HL-60 (cell line): Measurements from ENCODE around the gene SUMF1.

Source experiments
- DNase-seq, 2 experiments: peaks; one replicate each; pipeline ENCODE4 v3.0.0-alpha.2; 2010 to 2020; ENCODE audit warnings: low read depth in 1 of 2, low spot score in 1 of 2
- H3K27ac ChIP-seq: fragments of 250-450 bp; sonication (Bioruptor Pico); replicated peaks from 2 replicates; pipeline ENCODE4 v1.5.1; 2020; ENCODE audit warnings: mild to moderate bottlenecking, moderate library complexity
- H3K27me3 ChIP-seq: fragments of 250-450 bp; sonication (Bioruptor Pico); 2 replicates; pipeline ENCODE4 v1.5.1; 2021; ENCODE audit warnings: mild to moderate bottlenecking, moderate library complexity; ENCODE audit not compliant: insufficient read depth, poor library complexity, severe bottlenecking
- H3K4me3 ChIP-seq: replicated peaks from 2 replicates; pipeline ENCODE4 v1.5.1; 2011; ENCODE audit warnings: mild to moderate bottlenecking, control low read depth, low read length; ENCODE audit not compliant: insufficient read depth
- GABPA ChIP-seq: IDR thresholded peaks from 2 replicates; pipeline ENCODE4 v1.6.1; 2012; ENCODE audit warnings: low read depth
- POLR2AphosphoS5 ChIP-seq: IDR thresholded peaks from 2 replicates; pipeline ENCODE4 v1.6.1; 2012; ENCODE audit warnings: low read depth
- SPI1 ChIP-seq: IDR thresholded peaks from 2 replicates; pipeline ENCODE4 v1.6.1; 2012; ENCODE audit warnings: low read depth, mild to moderate bottlenecking, borderline replicate concordance
- TF ChIP-seq, protein P1 (sequence below): IDR thresholded peaks from 2 replicates; pipeline ENCODE4 v1.6.1; 2012; ENCODE audit warnings: low read depth; ENCODE audit not compliant: insufficient replicate concordance
- TF ChIP-seq, protein P2 (sequence below): IDR thresholded peaks from one replicate; pipeline ENCODE4 v1.5.1; 2011; ENCODE audit warnings: low read length, control low read depth, inconsistent platforms; ENCODE audit not compliant: insufficient read depth

The SUMF1 gene

GRCh38 chr3:4472766-4473165 lies 5.7 kb upstream of the SUMF1 start:
- no peak for DNase-seq
- Histone ChIP-seq H3K27ac (no peak overlapping the region), H3K27me3 (no peaks in the 10 kb centered on the region), H3K4me3 (no peak overlapping the region)
- no peak for TF ChIP-seq GABPA
- TF ChIP-seq, protein P1, sequence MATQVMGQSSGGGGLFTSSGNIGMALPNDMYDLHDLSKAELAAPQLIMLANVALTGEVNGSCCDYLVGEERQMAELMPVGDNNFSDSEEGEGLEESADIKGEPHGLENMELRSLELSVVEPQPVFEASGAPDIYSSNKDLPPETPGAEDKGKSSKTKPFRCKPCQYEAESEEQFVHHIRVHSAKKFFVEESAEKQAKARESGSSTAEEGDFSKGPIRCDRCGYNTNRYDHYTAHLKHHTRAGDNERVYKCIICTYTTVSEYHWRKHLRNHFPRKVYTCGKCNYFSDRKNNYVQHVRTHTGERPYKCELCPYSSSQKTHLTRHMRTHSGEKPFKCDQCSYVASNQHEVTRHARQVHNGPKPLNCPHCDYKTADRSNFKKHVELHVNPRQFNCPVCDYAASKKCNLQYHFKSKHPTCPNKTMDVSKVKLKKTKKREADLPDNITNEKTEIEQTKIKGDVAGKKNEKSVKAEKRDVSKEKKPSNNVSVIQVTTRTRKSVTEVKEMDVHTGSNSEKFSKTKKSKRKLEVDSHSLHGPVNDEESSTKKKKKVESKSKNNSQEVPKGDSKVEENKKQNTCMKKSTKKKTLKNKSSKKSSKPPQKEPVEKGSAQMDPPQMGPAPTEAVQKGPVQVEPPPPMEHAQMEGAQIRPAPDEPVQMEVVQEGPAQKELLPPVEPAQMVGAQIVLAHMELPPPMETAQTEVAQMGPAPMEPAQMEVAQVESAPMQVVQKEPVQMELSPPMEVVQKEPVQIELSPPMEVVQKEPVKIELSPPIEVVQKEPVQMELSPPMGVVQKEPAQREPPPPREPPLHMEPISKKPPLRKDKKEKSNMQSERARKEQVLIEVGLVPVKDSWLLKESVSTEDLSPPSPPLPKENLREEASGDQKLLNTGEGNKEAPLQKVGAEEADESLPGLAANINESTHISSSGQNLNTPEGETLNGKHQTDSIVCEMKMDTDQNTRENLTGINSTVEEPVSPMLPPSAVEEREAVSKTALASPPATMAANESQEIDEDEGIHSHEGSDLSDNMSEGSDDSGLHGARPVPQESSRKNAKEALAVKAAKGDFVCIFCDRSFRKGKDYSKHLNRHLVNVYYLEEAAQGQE, result no peak
- TF ChIP-seq, protein P2, sequence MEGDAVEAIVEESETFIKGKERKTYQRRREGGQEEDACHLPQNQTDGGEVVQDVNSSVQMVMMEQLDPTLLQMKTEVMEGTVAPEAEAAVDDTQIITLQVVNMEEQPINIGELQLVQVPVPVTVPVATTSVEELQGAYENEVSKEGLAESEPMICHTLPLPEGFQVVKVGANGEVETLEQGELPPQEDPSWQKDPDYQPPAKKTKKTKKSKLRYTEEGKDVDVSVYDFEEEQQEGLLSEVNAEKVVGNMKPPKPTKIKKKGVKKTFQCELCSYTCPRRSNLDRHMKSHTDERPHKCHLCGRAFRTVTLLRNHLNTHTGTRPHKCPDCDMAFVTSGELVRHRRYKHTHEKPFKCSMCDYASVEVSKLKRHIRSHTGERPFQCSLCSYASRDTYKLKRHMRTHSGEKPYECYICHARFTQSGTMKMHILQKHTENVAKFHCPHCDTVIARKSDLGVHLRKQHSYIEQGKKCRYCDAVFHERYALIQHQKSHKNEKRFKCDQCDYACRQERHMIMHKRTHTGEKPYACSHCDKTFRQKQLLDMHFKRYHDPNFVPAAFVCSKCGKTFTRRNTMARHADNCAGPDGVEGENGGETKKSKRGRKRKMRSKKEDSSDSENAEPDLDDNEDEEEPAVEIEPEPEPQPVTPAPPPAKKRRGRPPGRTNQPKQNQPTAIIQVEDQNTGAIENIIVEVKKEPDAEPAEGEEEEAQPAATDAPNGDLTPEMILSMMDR, result no peak
- TF ChIP-seq SPI1, result no peak
- TF ChIP-seq POLR2AphosphoS5, result no peak

GRCh38 chr3:4472312-4472711 lies 5.2 kb upstream of the SUMF1 start:
- Histone ChIP-seq H3K27ac (no peak overlapping the region), H3K4me3 (no peak overlapping the region), H3K27me3 (no peaks in the 10 kb centered on the region)
- TF ChIP-seq POLR2AphosphoS5 (no peak), SPI1 (no peak), GABPA (no peak)
- TF ChIP-seq, protein P1, result no peak
- TF ChIP-seq, protein P2, result no peak
- DNase-seq, result no peak

DNA sequence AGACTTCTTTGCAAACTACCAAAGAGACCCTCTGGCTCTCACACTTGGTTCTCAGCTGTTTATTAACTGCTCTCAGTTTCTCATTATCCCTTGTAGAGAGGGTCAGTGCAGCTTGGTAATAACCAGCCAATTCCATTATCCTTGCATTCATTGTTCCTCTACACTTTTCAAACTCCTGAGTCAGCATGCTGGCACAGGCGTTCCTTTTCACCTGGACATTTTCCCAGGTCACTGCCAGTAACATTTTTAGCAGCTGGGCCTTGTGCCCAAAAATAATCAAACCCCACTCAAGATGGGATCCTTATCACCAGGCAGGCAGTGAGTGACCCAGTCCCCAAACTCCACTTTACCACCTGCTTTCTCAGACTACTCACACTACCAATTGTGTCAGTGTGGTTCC lies 4.8 kb upstream of the SUMF1 start:
- no peak for DNase-seq
- TF ChIP-seq GABPA (no peak), POLR2AphosphoS5 (no peak)
- H3K27me3 ChIP-seq, result no peaks in the 10 kb centered on the region
- H3K4me3 ChIP-seq, result no peak overlapping the region
- H3K27ac ChIP-seq, result no peak overlapping the region

- TF ChIP-seq, protein P2, result no peak
- TF ChIP-seq SPI1 (no peak), GABPA (no peak), POLR2AphosphoS5 (no peak)
- TF ChIP-seq, protein P1, result no peak
- Histone ChIP-seq H3K4me3 (peak overlapping the region; percentile 88), H3K27ac (peak overlapping the region; percentile 93), H3K27me3 (no peaks in the 10 kb centered on the region)
- DNase-seq, result no peak
These were observed 426 bp upstream of the SUMF1 start for GRCh38 chr3:4467522-4467867.
